GM12891 (cell line): ENCODE data around the gene PLCB2.

Experiments
- DNase-seq: peaks from one replicate; pipeline ENCODE4 v3.0.0; 2011; ENCODE audit warnings: low spot score; ENCODE audit not compliant: insufficient read length
- FAIRE-seq: peaks from 2 replicates; lab custom pipeline; 2011; peaks lifted over from hg19 to GRCh38; lab: Jason Lieb, UNC
- PAX5 ChIP-seq: IDR thresholded peaks from 2 replicates; pipeline ENCODE4 v1.6.1; 2011; ENCODE audit warnings: low read length, moderate library complexity, mild to moderate bottlenecking; ENCODE audit not compliant: insufficient read depth, severe bottlenecking
- POLR2A ChIP-seq: IDR thresholded peaks from 2 replicates; pipeline ENCODE4 v1.6.1; 2011; ENCODE audit warnings: low read depth, low read length, control low read depth
- POLR2AphosphoS5 ChIP-seq: IDR thresholded peaks from 2 replicates; pipeline ENCODE4 v1.6.1; 2011; ENCODE audit warnings: low read depth, low read length, control low read depth
- POU2F2 ChIP-seq: IDR thresholded peaks from 2 replicates; pipeline ENCODE4 v1.6.1; 2011; ENCODE audit warnings: low read depth, mild to moderate bottlenecking, control low read depth, low read length, moderate library complexity
- SPI1 ChIP-seq: IDR thresholded peaks from 2 replicates; pipeline ENCODE4 v1.6.1; 2011; ENCODE audit warnings: low read depth, low read length, control low read depth
- TAF1 ChIP-seq: IDR thresholded peaks from 2 replicates; pipeline ENCODE4 v1.6.1; 2011; ENCODE audit warnings: low read depth, low read length, control low read depth

PLCB2 gene

GRCh38 chr15:40252438-40253166, 55.1 kb downstream of the PLCB2 start:
- peak; percentile 55 for FAIRE-seq
- TF ChIP-seq PAX5 (no peak), POU2F2 (no peak), TAF1 (no peak), SPI1 (no peak), POLR2AphosphoS5 (no peak), POLR2A (no peak)

GRCh38 chr15:40252141-40252437, 55.6 kb downstream of the PLCB2 start:
- DNase-seq = no peak
- TF ChIP-seq POLR2A (no peak), POU2F2 (no peak), PAX5 (no peak), SPI1 (no peak), TAF1 (no peak), POLR2AphosphoS5 (no peak)
- no peak for FAIRE-seq

More at GRCh38 chr15:40252438-40253166, 55.1 kb downstream of the PLCB2 start:
- DNase-seq = peak; percentile 62

- DNase-seq = no peak
- no peak for TF ChIP-seq POLR2A
- TF ChIP-seq SPI1 = no peak
- no peak for TF ChIP-seq TAF1
- TF ChIP-seq PAX5 = no peak
- no peak for TF ChIP-seq POU2F2
- no peak for TF ChIP-seq POLR2AphosphoS5
- no peak for FAIRE-seq
These were observed 56.1 kb downstream of the PLCB2 start for GRCh38 chr15:40251486-40252140.

- TF ChIP-seq TAF1 = no peak
- no peak for TF ChIP-seq POU2F2
- TF ChIP-seq SPI1 = no peak
- no peak for TF ChIP-seq POLR2AphosphoS5
- no peak for TF ChIP-seq PAX5
- no peak for TF ChIP-seq POLR2A
- DNase-seq (no peak), FAIRE-seq (no peak)
These were observed 56.8 kb downstream of the PLCB2 start for GRCh38 chr15:40250771-40251483.

GRCh38 chr15:40250304-40250656, 57.5 kb downstream of the PLCB2 start:
- FAIRE-seq (no peak), DNase-seq (no peak)
- TF ChIP-seq TAF1 (no peak), POLR2AphosphoS5 (no peak), POU2F2 (no peak), PAX5 (no peak), POLR2A (no peak), SPI1 (no peak)

DNA sequence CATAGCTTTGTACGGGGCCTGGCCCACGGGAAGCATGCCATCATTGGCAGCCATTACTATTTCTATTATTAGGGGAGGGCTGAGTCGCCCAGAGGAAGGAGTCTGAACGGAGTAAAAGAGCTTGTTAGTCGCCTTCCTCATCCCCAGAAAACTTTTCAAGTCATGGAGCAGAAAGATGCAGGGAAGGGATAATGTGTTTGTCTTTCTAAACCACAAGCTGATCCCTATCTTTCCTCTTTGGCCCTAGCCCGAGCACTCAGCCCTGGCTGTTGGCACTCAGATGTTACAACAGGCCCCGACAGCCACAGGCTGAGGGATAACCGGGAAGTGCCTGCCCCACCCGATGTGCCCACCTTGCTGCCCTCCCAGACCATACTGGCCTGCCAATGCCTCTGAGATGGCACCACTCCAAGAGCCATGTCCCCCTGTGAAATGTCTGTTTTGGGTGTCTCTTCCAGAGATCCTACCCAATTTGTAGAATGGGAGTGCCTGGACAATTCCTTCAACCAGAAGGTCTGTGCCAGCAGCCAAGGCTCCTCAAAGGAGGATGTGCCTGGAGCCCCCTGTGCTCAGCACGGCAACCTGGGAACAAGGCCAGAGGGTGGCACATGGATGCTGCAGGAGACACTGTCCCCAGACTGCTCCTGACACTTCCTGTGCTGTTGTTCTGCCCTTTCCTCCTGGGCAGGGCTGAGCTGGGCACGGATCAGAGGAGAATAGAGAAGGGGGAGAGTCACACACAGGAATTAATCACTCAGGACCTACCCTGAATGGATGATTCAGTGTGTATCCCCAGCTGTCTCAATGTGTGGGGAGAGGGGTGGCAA, 58.0 kb downstream of the PLCB2 start:
- no peak for TF ChIP-seq SPI1
- no peak for TF ChIP-seq PAX5
- no peak for TF ChIP-seq POU2F2
- TF ChIP-seq TAF1 = no peak
- FAIRE-seq (no peak), DNase-seq (no peak)

GRCh38 chr15:40248006-40248783, 59.5 kb downstream of the PLCB2 start:
- DNase-seq = no peak
- no peak for TF ChIP-seq POU2F2
- no peak for TF ChIP-seq SPI1
- TF ChIP-seq PAX5 = no peak
- TF ChIP-seq POLR2A = no peak
- TF ChIP-seq TAF1 = no peak
- no peak for TF ChIP-seq POLR2AphosphoS5

DNA sequence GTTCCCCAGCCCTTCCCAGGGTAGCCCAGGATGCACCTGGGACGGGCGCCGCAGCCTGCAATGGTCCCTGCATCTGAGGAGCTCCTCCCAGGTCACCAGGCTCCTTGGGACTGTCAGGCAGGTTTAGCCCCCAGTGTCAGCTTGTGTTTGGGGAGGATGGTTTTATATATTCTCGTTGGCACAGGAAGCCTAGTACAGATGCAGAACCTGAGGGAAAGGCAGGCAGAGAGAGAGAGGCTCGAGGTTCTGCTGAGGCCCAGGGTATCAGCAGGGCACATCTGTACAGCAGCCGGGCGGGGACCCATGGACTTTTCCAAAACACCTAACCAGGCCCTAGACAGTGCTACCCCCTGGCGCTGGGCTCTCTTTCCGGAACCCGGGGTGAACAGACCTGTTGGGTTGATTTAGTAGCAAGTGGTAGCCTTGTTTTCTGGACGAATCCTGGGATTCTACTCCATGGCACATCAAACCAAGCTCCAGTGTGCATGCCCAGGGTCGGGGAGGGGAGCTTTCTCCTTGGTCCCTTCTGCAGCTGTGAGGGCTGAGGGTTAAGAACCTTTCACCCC, 60.2 kb downstream of the PLCB2 start:
- TF ChIP-seq TAF1 = no peak
- TF ChIP-seq POLR2A = no peak
- TF ChIP-seq PAX5 = no peak
- no peak for TF ChIP-seq POLR2AphosphoS5
- no peak for TF ChIP-seq POU2F2
- no peak for TF ChIP-seq SPI1
- DNase-seq (no peak), FAIRE-seq (no peak)

More at GRCh38 chr15:40248006-40248783, 59.5 kb downstream of the PLCB2 start:
- no peak for FAIRE-seq
